ENCODE measurements around the gene TRIM23.
A peak's percentile ranks its signal among the peaks of the same experiment; 100 is the strongest.

TRIM23 gene

DNA sequence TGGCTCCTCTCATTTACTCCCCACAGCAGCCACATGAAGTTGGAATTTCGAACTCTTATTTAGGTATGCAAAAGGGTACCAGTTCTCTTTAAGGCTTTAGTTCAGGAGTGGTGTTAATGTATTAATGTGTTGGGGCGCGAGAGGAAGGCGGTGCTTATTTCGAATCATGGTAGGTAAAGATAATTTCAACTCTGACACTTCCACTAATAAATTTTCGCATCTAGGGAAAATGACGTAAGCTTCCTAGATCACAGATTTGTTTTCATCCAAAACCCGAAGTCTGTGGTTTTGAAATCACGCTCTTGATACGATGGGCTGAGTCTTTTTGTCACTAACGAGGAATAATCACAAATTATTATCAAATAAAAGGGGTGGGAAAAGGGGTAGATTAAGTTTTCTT is 60.4 kb downstream of the TRIM23 start:
- ATAC-seq: no peak

DNA sequence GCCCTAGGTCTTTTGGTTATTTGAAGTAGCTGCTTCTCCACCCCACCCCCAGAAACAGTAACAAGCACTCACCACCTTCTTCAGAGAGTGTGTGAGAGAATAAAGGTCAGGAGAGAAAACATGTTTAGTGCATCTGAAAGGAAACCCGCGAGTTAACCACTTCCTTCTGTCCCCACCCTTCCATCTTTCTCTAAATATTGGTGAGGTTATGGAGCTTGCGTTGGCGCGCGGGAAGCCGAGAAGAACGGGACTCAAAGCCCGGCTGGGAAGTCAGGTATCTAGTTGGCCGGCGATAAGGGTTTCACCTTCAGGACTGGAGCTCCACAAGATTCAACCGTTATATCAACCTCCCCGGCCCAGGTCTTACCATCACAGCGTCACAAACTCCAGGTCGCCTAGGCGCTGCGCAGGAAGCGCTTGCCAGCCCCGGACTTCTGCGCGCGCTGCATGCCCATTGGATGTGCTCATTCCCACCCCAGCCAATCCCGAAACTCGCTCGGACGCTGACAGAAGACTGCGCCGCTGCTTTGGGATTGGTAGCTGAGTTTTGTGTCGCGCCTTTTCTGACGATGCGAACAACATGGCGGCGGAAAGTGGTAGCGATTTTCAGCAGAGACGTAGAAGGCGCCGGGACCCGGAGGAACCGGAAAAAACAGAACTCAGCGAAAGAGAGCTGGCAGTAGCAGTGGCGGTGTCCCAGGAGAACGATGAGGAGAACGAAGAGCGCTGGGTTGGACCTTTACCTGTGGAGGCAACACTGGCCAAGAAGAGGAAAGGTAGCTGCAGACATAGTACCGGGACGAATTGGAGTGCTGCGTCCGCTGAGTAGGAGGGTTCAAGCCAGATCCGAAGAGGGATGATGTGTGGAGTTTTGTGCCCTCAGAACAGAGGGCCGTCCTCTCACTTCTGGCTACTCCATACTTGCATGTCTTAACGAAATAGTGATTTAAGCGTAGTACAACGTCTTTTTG is 61.1 kb downstream of the TRIM23 start, which contains the start of the genes CENPK and PPWD1:
Gene CENPK, minus strand, starts transcription at position 438 of the 971 bp plus-strand sequence. CDS start 8,261 bp downstream, outside the sequence.
Gene PPWD1, plus strand, starts transcription at position 566 of the 971 bp plus-strand sequence. Its CDS starts 15 bp downstream, at position 581.
- peak; percentile 99 to 100 for ATAC-seq

DNA sequence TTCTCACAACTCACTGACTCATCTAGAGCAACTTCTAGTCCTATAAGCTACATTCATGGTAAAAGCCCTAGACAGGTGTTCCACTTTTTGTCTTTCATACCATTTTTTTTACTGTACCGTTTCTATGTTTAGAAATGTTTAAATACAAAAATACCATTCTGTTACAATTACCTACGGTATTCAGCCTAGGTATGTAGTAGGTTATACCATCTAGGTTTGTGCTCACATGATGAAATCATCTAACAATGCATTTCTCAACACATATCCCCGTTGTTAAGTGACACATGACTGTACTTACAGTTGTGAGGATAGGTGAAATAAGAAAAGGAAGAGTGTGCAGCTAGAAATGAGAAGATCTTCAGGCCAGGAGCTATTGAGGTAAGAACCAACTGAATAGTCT is 67.4 kb downstream of the TRIM23 start:
- ATAC-seq: no peak

DNA sequence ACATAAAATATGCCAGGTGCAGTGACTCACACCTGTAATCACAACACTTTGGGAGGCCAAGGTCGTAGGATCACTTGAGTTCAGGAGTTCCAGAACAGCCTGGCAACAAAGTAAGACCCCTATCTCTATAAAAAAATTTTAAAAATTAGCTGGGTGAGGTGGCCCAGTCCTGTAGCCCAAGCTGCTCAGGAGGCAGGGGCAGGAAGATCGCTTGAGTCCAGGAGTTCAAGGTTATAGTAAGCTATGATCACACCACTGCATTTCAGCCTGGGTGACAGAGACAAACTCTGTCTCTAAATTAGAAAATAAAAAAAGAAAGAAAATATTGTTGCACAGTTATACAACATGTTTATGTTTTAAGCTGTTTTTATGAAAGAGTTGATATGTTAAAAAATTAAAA is 68.0 kb downstream of the TRIM23 start:
- no peak for ATAC-seq

DNA sequence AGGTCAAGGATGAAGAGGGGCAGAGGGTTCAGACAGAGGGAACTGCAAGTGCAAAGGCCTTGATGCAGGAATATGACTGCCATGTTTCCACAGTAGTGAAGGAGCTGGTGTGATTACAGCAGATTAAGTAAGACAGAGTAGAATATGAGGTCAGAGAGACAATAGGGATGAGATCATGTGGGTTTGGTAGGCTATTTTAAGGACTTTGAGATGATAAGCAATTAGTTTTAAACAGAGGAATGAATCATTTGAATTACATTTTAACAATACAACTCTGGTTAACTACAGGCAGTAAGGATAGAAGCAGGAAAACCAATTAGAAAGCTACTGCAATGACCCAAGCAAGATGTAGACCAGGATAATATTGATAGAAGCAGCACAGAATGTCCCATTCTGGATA is 68.8 kb downstream of the TRIM23 start:
- no peak for ATAC-seq

DNA sequence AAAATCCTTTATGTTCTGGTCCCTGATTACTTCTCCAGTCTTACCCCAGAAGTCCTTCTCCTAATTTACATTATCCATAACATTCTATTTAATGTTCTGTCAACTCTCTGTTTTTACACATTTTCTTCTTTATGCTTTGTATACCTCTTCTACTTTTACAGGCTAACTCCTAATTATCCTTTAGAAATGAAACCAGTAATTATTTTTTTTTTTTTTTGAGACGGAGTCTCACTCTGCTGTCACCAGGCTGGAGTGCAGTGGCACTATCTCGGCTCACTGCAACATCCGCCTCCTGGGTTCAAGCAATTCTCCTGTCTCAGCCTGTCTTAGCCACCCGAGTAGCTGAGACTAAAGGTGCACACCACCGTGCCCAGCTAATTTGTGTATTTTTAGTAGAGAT is 70.2 kb downstream of the TRIM23 start:
- ATAC-seq: no peak

DNA sequence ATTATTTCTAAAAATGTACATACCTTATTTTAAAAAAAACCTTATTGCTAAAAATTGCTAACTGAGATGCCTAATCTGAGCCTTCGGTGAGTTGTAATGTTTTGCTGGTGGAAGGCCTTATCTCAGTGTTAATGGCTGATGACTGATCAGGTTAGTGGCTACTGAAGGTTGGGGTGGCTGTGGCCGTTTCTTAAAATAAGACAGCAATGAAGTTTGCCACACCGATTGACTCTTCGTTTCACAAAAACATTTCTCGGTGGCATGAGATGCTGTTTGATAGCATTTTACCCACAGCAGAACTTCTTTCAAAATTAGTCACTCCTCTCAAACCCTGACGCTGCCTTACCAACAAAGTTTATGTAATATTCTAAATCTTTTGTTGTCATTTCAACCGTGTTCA is 75.9 kb downstream of the TRIM23 start:
- peak; percentile 70 to 73 for ATAC-seq

DNA sequence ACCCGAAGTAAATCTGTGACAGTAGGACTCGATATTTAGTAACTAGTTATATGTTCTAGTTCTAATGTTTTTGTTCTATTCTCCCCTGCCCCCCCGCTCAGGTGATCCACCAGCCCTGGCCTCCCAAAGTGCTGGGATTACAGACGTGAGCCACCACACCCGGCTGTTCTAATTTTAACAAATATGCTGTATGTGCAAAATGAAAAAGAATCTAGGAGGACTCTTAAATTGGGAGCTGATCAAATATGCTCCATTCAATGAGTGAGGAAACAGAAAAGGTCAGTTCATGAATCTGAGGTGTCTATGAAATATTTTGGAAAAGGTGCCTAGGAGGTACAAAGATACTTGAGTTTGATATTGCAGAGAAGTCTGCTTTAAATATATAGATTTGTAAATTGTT is 78.0 kb downstream of the TRIM23 start:
- no peak for ATAC-seq

DNA sequence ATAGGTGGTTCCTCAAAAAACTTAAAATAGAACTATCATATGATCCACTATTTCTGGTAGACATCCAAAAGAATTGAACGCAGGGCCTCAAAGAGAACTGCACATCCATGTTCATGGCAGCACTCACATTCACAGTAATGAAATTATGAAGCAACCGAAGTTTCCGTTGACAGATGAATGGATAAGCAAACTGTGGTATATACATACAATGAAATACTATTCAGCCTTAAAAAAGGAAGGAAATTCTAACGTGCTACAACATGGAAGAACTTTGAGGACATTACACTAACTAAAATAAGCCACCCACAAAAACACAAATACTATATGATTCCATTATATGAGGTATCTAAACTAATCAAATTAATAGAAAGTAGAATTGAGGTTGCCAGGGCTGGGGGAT is 79.7 kb downstream of the TRIM23 start:
- ATAC-seq: no peak

DNA sequence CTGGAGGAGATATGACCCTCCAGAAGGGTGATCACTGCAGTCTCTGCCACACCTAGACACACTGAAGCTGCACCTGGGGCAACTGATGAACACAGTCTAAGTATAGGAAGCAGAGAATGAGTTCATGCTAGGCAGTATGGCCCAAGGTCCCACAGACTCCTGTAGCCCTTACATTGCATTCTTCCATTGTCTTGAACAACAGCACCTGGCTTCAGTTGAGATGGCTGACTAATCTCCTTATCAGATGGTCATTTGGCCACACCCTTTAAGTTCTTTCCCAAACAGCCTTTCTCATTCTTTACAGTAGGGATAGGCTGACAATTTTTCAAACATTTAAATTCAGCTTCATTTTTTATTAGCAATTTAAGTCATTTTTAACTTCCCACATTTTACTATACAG is 84.3 kb downstream of the TRIM23 start:
- no peak for ATAC-seq
